Measurements from ENCODE around the gene ODAD4.

DNA sequence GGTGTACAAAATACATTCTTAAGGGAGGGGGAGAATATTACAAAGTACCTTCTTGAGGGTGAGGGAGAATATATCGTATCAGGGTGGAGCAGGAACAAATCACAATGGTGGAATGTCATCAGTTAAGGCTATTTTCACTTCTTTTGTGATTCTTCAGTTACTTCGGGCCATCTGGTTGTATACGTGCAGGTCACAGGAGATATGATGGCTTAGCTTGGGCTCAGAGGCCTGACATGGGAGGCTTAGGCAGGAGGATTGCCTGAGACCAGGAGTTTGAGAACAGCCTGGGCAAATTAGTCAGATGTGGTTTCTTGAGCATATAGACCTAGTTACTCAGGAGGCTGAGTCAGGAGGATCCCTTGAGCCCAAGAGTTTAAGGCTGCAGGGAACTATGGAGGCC lies 13.1 kb downstream of the ODAD4 start:
- TF ChIP-seq, protein P1, sequence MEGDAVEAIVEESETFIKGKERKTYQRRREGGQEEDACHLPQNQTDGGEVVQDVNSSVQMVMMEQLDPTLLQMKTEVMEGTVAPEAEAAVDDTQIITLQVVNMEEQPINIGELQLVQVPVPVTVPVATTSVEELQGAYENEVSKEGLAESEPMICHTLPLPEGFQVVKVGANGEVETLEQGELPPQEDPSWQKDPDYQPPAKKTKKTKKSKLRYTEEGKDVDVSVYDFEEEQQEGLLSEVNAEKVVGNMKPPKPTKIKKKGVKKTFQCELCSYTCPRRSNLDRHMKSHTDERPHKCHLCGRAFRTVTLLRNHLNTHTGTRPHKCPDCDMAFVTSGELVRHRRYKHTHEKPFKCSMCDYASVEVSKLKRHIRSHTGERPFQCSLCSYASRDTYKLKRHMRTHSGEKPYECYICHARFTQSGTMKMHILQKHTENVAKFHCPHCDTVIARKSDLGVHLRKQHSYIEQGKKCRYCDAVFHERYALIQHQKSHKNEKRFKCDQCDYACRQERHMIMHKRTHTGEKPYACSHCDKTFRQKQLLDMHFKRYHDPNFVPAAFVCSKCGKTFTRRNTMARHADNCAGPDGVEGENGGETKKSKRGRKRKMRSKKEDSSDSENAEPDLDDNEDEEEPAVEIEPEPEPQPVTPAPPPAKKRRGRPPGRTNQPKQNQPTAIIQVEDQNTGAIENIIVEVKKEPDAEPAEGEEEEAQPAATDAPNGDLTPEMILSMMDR (conservative IDR thresholded peaks at IDR 0.05), result no peak
- no peak for TF ChIP-seq ZFX (IDR thresholded peaks at IDR 0.05)
